A549 (cell line): ENCODE measurements around the gene VAMP4. TPM values are rescaled to one million over a fixed set of nuclear protein-coding genes. Genes with fewer than 3 reads are reported as not detected.

Source experiments
- ATAC-seq, 2 experiments: fragments of 200-7000 bp in 1 of 2; fragments of >200 bp in 1 of 2; cut with Nextera tagmentation in 1 of 2; cut with Tn5 transposase in 1 of 2; 3 replicates each; pipeline versions ENCODE4 v1.8.0 to v1.9.1; 2018 to 2020; ENCODE audit warnings: mild to moderate bottlenecking in 1 of 2, moderate library complexity in 1 of 2
- CTCF ChIA-PET: fragments of 300-600 bp; sonication (Branson Sonifier 250); formaldehyde crosslinking; extraction: SDS; loops from one replicate; lab custom pipeline; 2021; ENCODE audit warnings: antibody characterized with exemption, inconsistent platforms; lab: Yijun Ruan, JAX
- POLR2A ChIA-PET: fragments of 350-600 bp; formaldehyde crosslinking; extraction: SDS; loops from one replicate; lab custom pipeline; 2021; ENCODE audit warnings: antibody characterized with exemption, inconsistent platforms; lab: Yijun Ruan, JAX
- DNase-seq, 2 experiments: peaks; one replicate each; pipeline versions ENCODE4 v3.0.0 to v3.0.0-alpha.2; 2011 to 2016; ENCODE audit warnings: low read depth in 1 of 2, low spot score in 1 of 2
- FAIRE-seq: peaks from 2 replicates; lab custom pipeline; 2011; peaks lifted over from hg19 to GRCh38; lab: Jason Lieb, UNC
- H3K27ac ChIP-seq, 2 experiments: fragments of >200 bp; sonication (Bioruptor Twin); formaldehyde crosslinking; 3 replicates each; pipeline ENCODE4 v1.5.1; 2016 to 2017
- H3K4me1 ChIP-seq: fragments of >200 bp; sonication (Bioruptor Twin); formaldehyde crosslinking; 3 replicates; pipeline ENCODE4 v1.6.1; 2016
- H3K4me2 ChIP-seq: fragments of >200 bp; sonication (Bioruptor Twin); formaldehyde crosslinking; 3 replicates; pipeline ENCODE4 v1.6.1; 2016
- H3K4me3 ChIP-seq: fragments of >200 bp; sonication (Bioruptor Twin); formaldehyde crosslinking; 3 replicates; pipeline ENCODE4 v1.5.1; 2016
- H3K9me3 ChIP-seq: fragments of >200 bp; sonication (Bioruptor Twin); formaldehyde crosslinking; 3 replicates; pipeline ENCODE4 v1.6.1; 2016
- BCL3 ChIP-seq: fragments of >200 bp; sonication (Bioruptor Twin); formaldehyde crosslinking; IDR thresholded peaks from 3 replicates; pipeline ENCODE4 v1.6.1; 2016
- CEBPB ChIP-seq, 2 experiments: fragments of >200 bp in 1 of 2; sonication (Bioruptor Twin) in 1 of 2; formaldehyde crosslinking in 1 of 2; IDR thresholded peaks; 2 replicates each; pipeline ENCODE4 v1.6.1; 2012 to 2016
- CHD4 ChIP-seq: fragments of 200-600 bp; sonication (generic); IDR thresholded peaks from 2 replicates; pipeline ENCODE4 v1.6.1; 2016; ENCODE audit warnings: antibody characterized with exemption, mild to moderate bottlenecking, borderline replicate concordance
- E2F6 ChIP-seq: IDR thresholded peaks from 2 replicates; pipeline ENCODE4 v1.6.1; 2012; ENCODE audit warnings: low read depth, borderline replicate concordance
- EHMT2 ChIP-seq: fragments of 200-600 bp; sonication (generic); IDR thresholded peaks from 2 replicates; pipeline ENCODE4 v1.6.1; 2016; ENCODE audit warnings: antibody characterized with exemption, low read depth, mild to moderate bottlenecking, moderate library complexity
- EP300 ChIP-seq, 2 experiments: fragments of >200 bp; sonication (Bioruptor Twin); formaldehyde crosslinking; IDR thresholded peaks; 2 replicates in 1 of 2; 3 replicates in 1 of 2; pipeline ENCODE4 v1.6.1; 2016 to 2017
- GATA3 ChIP-seq: IDR thresholded peaks from 2 replicates; pipeline ENCODE4 v1.6.1; 2012; ENCODE audit warnings: borderline replicate concordance
- HEYL ChIP-seq: fragments of 250-450 bp; sonication (Bioruptor Pico); IDR thresholded peaks from 2 replicates; pipeline ENCODE4 v1.8.0; 2021; ENCODE audit warnings: mild to moderate bottlenecking, moderate library complexity
- HOXB13 ChIP-seq: fragments of 250-450 bp; sonication (Bioruptor Pico); IDR thresholded peaks from 2 replicates; pipeline ENCODE4 v1.5.0; 2020; ENCODE audit warnings: low read depth, mild to moderate bottlenecking, moderate library complexity
- JUN ChIP-seq, 2 experiments: fragments of >200 bp; sonication (Bioruptor Twin); formaldehyde crosslinking; IDR thresholded peaks; 2 replicates in 1 of 2; 3 replicates in 1 of 2; pipeline ENCODE4 v1.6.1; 2016 to 2017
- MAFK ChIP-seq: fragments of 450-650 bp; IDR thresholded peaks from 2 replicates; pipeline ENCODE4 v1.6.1; 2014; ENCODE audit not compliant: partially characterized antibody
- MAX ChIP-seq: IDR thresholded peaks from 2 replicates; pipeline ENCODE4 v1.6.1; 2012
- MAZ ChIP-seq: fragments of 150-350 bp; IDR thresholded peaks from 2 replicates; pipeline ENCODE4 v1.6.1; 2014; ENCODE audit warnings: antibody characterized with exemption, low read depth, low read length, borderline replicate concordance
- MYC ChIP-seq: IDR thresholded peaks from 2 replicates; pipeline ENCODE4 v1.6.1; 2012; ENCODE audit warnings: mild to moderate bottlenecking, inconsistent platforms, low read length, improper control_type of control experiment, borderline replicate concordance
- NFE2L2 ChIP-seq: fragments of 150-350 bp; conservative IDR thresholded peaks from 2 replicates; pipeline ENCODE4 v1.6.1; 2014; ENCODE audit warnings: low read length
- PBX3 ChIP-seq: IDR thresholded peaks from 2 replicates; pipeline ENCODE4 v1.6.1; 2012
- PHF8 ChIP-seq: fragments of 200-600 bp; sonication (generic); IDR thresholded peaks from 2 replicates; pipeline ENCODE4 v1.6.1; 2016; ENCODE audit warnings: low read depth, mild to moderate bottlenecking, antibody characterized with exemption, moderate library complexity, borderline replicate concordance
- RARB ChIP-seq: fragments of 250-450 bp; sonication (Bioruptor Pico); IDR thresholded peaks from 2 replicates; pipeline ENCODE4 v1.8.0; 2021; ENCODE audit warnings: mild to moderate bottlenecking, moderate library complexity
- REST ChIP-seq: fragments of 200-600 bp; sonication (generic); IDR thresholded peaks from 2 replicates; pipeline ENCODE4 v1.6.1; 2016; ENCODE audit warnings: antibody characterized with exemption, mild to moderate bottlenecking, moderate library complexity
- RFX5 ChIP-seq: fragments of 450-650 bp; IDR thresholded peaks from 2 replicates; pipeline ENCODE4 v1.7.1; 2014; ENCODE audit warnings: antibody characterized with exemption, mild to moderate bottlenecking, moderate library complexity
- RNF2 ChIP-seq: fragments of 200-600 bp; sonication (generic); IDR thresholded peaks from 2 replicates; pipeline ENCODE4 v1.6.1; 2016; ENCODE audit warnings: low read depth, mild to moderate bottlenecking, antibody characterized with exemption, moderate library complexity, borderline replicate concordance
- SMC3 ChIP-seq: fragments of >200 bp; sonication (Bioruptor Twin); formaldehyde crosslinking; IDR thresholded peaks from 3 replicates; pipeline ENCODE4 v1.6.1; 2018; ENCODE audit warnings: inconsistent platforms
- TFCP2L1 ChIP-seq: fragments of 250-450 bp; sonication (Bioruptor Pico); IDR thresholded peaks from 2 replicates; pipeline ENCODE4 v1.5.0; 2021; ENCODE audit warnings: mild to moderate bottlenecking
- TP53 ChIP-seq: fragments of 250-450 bp; sonication (Bioruptor Pico); IDR thresholded peaks from 2 replicates; pipeline ENCODE4 v1.5.0; 2021; ENCODE audit warnings: mild to moderate bottlenecking, moderate library complexity
- WGBS: methylation state at CpG from one replicate; pipeline ENCODE4 v1.1.6; 2017; ENCODE audit errors: missing lambda C conversion rate; 5-methylcytosine and 5-hydroxymethylcytosine counted together
- polyA plus RNA-seq, 4 experiments: library from polyadenylated mRNA; depleted of rRNA in 3 of 4; stranded (reverse); fragments of >200 nt; fragmentation: RNase III in 1 of 4; extraction: RNeasy Plus Mini Kit Qiagen cat#74134 plus additional on column Dnase treatment in 1 of 4; gene quantifications; 2 replicates in 3 of 4; 3 replicates in 1 of 4; pipeline ENCODE4 v1.2.3, GENCODE V29; 2011 to 2017

Gene VAMP4
- polyA plus RNA-seq, 2 of the 4 experiments (the other 2 are of a cell fraction): 4.3 to 9.3 TPM

GRCh38 chr1:171769754-171770153, 27.9 kb upstream of the VAMP4 start:
- no peak for ATAC-seq
- WGBS: 44% methylated on average over 1 of the region's 1 CpG
- no peak for TF ChIP-seq SMC3
- no peak for TF ChIP-seq TFCP2L1
- TF ChIP-seq GATA3: no peak
- no peak for TF ChIP-seq JUN (IDR thresholded peaks at IDR 0.05)
- TF ChIP-seq HOXB13 (CRISPR knock-in tag): no peak
- no peak for TF ChIP-seq MAZ
- no peak for TF ChIP-seq TP53 (CRISPR knock-in tag)
- no peak for TF ChIP-seq BCL3
- no peak for TF ChIP-seq EP300 (IDR thresholded peaks at IDR 0.05)
- no peak for TF ChIP-seq CEBPB (IDR thresholded peaks at IDR 0.05)
- no peak for TF ChIP-seq MYC

GRCh38 chr1:171769171-171769570, 27.3 kb upstream of the VAMP4 start:
- ATAC-seq (no peak), FAIRE-seq (no peak), DNase-seq (no peak)
- Histone ChIP-seq H3K4me2 (no peak overlapping the region), H3K9me3 (no peaks in the 10 kb centered on the region), H3K4me3 (no peak overlapping the region), H3K27ac (no peak overlapping the region), H3K4me1 (no peaks in the 10 kb centered on the region)
- 86% methylated on average over 3 of the region's 3 CpGs for WGBS
- ChIA-PET POLR2A (no interaction called here), CTCF (interaction anchor here (0.6 kb wide), 1 partner anchor 53 kb away, joined by 3 read pairs; no protein-coding TSS in a partner anchor)
- TF ChIP-seq MAFK (peak; percentile 86), EHMT2 (no peak)
- TF ChIP-seq, all 56 proteins: peak for 1

More at GRCh38 chr1:171769754-171770153, 27.9 kb upstream of the VAMP4 start:
- no peak for FAIRE-seq
- Histone ChIP-seq H3K27ac (no peak overlapping the region), H3K9me3 (no peaks in the 10 kb centered on the region), H3K4me2 (no peak overlapping the region), H3K4me3 (no peak overlapping the region), H3K4me1 (no peaks in the 10 kb centered on the region)
- POLR2A ChIA-PET: no interaction called here
- CTCF ChIA-PET: interaction anchor here (0.6 kb wide), 1 partner anchor 54 kb away, joined by 3 read pairs; no protein-coding TSS in a partner anchor
- no peak for DNase-seq

- Histone ChIP-seq H3K27ac (no peak overlapping the region), H3K4me1 (no peaks in the 10 kb centered on the region)
- 54% methylated on average over 6 of the region's 6 CpGs for WGBS
- no peak for FAIRE-seq
- TF ChIP-seq TP53 (CRISPR knock-in tag) (no peak), REST (no peak), E2F6 (no peak), HEYL (CRISPR knock-in tag) (no peak), RNF2 (no peak), RFX5 (no peak), PBX3 (no peak), MYC (no peak), EHMT2 (no peak), MAX (no peak), CHD4 (no peak), PHF8 (no peak), JUN (IDR thresholded peaks at IDR 0.05) (no peak), RARB (no peak), NFE2L2 (no peak)
- TF ChIP-seq, all 56 proteins: peak for 0
- ChIA-PET CTCF (interaction anchor here (1.4 kb wide), 1 partner anchor 119 kb away, joined by 3 read pairs; no protein-coding TSS in a partner anchor), POLR2A (no interaction called here)
- no peak for DNase-seq
- no peak overlapping the region for H3K4me3 ChIP-seq
- H3K9me3 ChIP-seq: no peaks in the 10 kb centered on the region
- no peak for ATAC-seq
- no peak overlapping the region for H3K4me2 ChIP-seq
Observed at GRCh38 chr1:171763764-171764163, 21.9 kb upstream of the VAMP4 start.
